Progenitor cell of endocrine pancreas (in vitro differentiated cells): ENCODE data around the gene GATD1. TPM values are rescaled to one million over a fixed set of nuclear protein-coding genes. Genes with fewer than 3 reads are reported as not detected.

ENCODE experiments used
- DNase-seq: peaks from one replicate; pipeline ENCODE4 v3.0.0; 2021; ENCODE audit warnings: low spot score; ENCODE audit not compliant: unreplicated experiment
- H3K27ac Mint-ChIP-seq: 2 replicates; pipeline ENCODE4 v1.8.0; 2021; ENCODE audit warnings: mild to moderate bottlenecking, moderate library complexity, mixed read lengths
- H3K27me3 Mint-ChIP-seq: 2 replicates; pipeline ENCODE4 v1.8.0; 2021; ENCODE audit warnings: mixed read lengths
- H3K36me3 Mint-ChIP-seq: 2 replicates; pipeline ENCODE4 v1.8.0; 2022; ENCODE audit warnings: mixed read lengths; ENCODE audit not compliant: insufficient read depth
- H3K4me1 Mint-ChIP-seq: 2 replicates; pipeline ENCODE4 v1.8.0; 2021; ENCODE audit warnings: low read depth, mixed read lengths
- H3K4me3 Mint-ChIP-seq: 2 replicates; pipeline ENCODE4 v1.8.0; 2021; ENCODE audit warnings: low read depth, mild to moderate bottlenecking, moderate library complexity, mixed read lengths
- H3K9me3 Mint-ChIP-seq: 2 replicates; pipeline ENCODE4 v1.8.0; 2021; ENCODE audit warnings: low read depth, mixed read lengths
- CTCF ChIP-seq: fragments of 200-600 bp; sonication (generic); IDR thresholded peaks from one replicate; pipeline ENCODE4 v1.5.0; 2021; ENCODE audit warnings: antibody characterized with exemption, mild to moderate bottlenecking; ENCODE audit not compliant: unreplicated experiment
- total RNA-seq: library from RNA; stranded (reverse); gene quantifications from 2 replicates; pipeline ENCODE4 v1.2.1, GENCODE V29; 2021

The GATD1 gene
- total RNA-seq, 1 donor from 2014 or later = 74.1 TPM

- Mint-ChIP-seq H3K36me3 (peaks cover 3% of the 10 kb centered on the region), H3K4me1 (peaks cover 14% of the 10 kb centered on the region), H3K4me3 (peak overlapping the region; percentile 49), H3K27me3 (no peaks in the 10 kb centered on the region), H3K9me3 (no peaks in the 10 kb centered on the region), H3K27ac (no peak overlapping the region)
- DNase-seq = no peak
- TF ChIP-seq CTCF = no peak
Observed at GRCh38 chr11:778976-779954, 2.0 kb upstream of the GATD1 start.

DNA sequence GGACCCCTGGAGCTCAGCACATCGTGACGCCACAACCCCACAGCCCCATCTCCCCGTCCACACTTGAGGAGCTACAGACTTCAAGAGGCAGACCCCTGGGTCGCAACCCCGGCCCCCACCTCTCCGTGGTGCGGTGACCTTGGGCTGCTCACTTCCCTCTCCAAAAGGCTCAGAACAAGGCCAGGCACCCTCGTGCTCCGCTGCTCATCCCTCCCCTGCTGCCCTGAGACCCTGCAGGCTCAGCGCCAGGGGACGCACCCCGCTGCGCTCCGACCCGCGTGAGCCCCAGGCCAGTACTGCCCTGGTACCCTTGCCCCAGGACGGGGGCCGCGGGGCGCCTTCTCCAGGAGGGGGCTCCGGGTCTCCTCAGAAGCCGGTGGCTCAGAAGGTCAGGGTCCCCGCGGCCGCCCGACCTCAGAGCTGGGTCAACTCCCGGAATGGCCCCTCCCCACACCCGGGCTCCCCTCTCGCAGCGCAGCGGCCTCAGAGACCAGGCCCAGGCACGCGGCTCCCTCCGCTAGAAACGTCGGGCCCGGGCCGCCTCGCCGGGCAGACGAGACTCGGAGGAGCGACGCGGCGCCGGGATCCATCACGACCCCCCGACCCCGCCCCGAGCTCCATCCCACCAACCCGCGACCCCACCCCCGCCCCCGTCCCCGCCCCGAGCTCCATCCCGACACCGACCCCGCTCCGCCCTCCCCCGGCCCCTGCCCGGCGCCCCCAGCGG lies 563 bp downstream of the GATD1 start:
- DNase-seq = peak; percentile 40
- no peaks in the 10 kb centered on the region for H3K27me3 Mint-ChIP-seq

DNA sequence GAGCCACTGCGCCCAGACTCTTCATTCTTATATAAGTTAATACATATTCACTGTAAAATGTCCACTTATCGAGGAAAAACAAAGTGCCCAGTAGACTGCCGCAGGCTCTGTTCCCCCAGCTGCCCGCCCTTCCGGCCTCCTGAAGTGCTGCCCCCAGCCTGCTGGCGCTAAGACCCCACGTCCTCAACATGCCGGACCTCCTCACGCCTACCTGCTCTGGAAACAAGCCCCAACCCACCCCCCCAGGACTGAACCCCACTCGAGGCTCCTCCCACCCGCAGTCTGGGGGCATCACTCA lies 1.1 kb downstream of the GATD1 start:
- H3K4me1 Mint-ChIP-seq = peaks cover 8% of the 10 kb centered on the region
- no peak for DNase-seq
- no peaks in the 10 kb centered on the region for H3K36me3 Mint-ChIP-seq
- TF ChIP-seq CTCF = no peak
- no peaks in the 10 kb centered on the region for H3K9me3 Mint-ChIP-seq
- H3K27ac Mint-ChIP-seq = peak overlapping the region; percentile 62
- peak overlapping the region; percentile 76 for H3K4me3 Mint-ChIP-seq
- H3K27me3 Mint-ChIP-seq = no peaks in the 10 kb centered on the region

More for the DNA sequence above, 563 bp downstream of the GATD1 start:
- H3K9me3 Mint-ChIP-seq = no peaks in the 10 kb centered on the region
- H3K4me3 Mint-ChIP-seq = peak overlapping the region; percentile 76
- no peaks in the 10 kb centered on the region for H3K36me3 Mint-ChIP-seq
- peaks cover 8% of the 10 kb centered on the region for H3K4me1 Mint-ChIP-seq
- TF ChIP-seq CTCF = peak; percentile 25
- H3K27ac Mint-ChIP-seq = peak overlapping the region; percentile 62

DNA sequence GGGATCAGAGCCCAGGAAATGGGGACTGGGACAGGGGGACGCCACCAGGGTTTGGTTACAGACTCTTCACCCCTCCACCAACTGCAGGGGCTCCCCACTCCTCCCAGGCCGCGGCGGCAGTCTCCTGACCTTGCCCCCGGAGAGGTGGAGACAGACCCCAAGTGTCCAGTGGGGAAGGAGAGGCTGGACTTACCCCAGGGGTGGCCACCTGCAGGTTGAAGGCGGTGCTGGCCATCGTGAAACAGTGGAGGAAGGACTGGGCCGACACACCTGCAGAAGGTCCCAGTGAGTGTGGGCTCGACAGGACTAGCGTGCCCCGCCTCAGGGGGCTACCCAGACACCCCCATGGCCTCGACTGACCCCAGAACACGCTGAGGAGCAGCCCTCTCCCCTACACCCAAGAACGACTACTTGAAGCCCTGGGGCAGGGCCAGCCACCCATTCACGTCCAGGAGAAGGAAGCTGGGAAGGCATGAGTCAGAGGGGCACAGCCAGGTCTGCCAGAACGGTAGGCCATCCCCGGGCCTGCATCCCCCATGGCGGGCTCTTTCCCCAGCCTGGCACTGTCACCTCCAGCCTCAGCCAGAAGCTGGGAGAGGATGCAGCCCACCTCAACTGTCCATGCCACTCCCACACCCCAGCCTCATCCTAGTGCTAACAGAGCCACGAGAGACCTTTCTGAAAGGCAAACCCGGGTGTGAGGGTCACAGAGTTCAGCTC lies 2.3 kb downstream of the GATD1 start:
- Mint-ChIP-seq H3K36me3 (no peaks in the 10 kb centered on the region), H3K9me3 (no peaks in the 10 kb centered on the region), H3K4me1 (peaks cover 8% of the 10 kb centered on the region), H3K27me3 (no peaks in the 10 kb centered on the region), H3K27ac (no peak overlapping the region), H3K4me3 (peak overlapping the region; percentile 61)
- no peak for TF ChIP-seq CTCF
- DNase-seq = no peak

DNA sequence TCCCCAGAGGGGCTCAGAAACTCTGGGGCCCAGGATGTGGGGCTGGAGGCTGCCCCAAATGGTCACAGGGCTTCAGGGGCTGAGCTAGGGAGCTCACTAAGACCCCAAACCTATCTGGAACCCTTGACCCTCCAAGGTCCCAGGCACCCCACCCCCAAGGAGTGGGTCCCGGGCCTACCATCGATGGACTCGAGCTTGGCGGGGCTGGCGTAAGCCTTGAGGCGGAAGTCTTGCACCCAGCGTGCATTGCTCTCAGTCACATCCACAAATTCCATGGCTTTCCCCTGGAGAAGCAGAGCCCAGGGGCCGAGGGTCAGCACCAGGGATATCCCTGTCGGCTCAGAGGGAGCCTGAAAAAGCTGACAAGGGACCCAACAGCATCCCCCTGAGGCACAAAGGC lies 3.5 kb downstream of the GATD1 start:
- no peak for TF ChIP-seq CTCF
- H3K27me3 Mint-ChIP-seq = no peaks in the 10 kb centered on the region
- no peak for DNase-seq
- H3K4me3 Mint-ChIP-seq = no peak overlapping the region
- H3K4me1 Mint-ChIP-seq = peaks cover 7% of the 10 kb centered on the region
- H3K9me3 Mint-ChIP-seq = no peaks in the 10 kb centered on the region
- no peaks in the 10 kb centered on the region for H3K36me3 Mint-ChIP-seq
- no peak overlapping the region for H3K27ac Mint-ChIP-seq
